Measurements from ENCODE around the gene TMC4. TPM values are rescaled to one million over a fixed set of nuclear protein-coding genes. Genes with fewer than 3 reads are reported as not detected.
"Not testable (repeated sequence)": the region's sequence is repeated elsewhere in the genome, so short reads cannot be mapped to it uniquely, and the experiment has no call there.

TMC4 gene
- not detected for total RNA-seq

- CTCF ChIA-PET = interaction anchor here (0.6 to 1.4 kb wide), 2 partner anchors 12 to 16 kb away, joined by 5 to 6 read pairs; partner anchors contain the start of gene MBOAT7
- POLR2A ChIA-PET = interaction anchor here (0.6 to 1.2 kb wide), 3 partner anchors 18 to 38 kb away, joined by 3 to 6 read pairs (median 6); partner anchors contain the start of gene TSEN34
Observed at GRCh38 chr19:54172471-54173358, at the start of gene TMC4. Gene TMC4, minus strand, starts transcription at chr19:54173160. Its CDS starts 43 bp downstream, at chr19:54173117.

- CTCF ChIA-PET, POLR2A ChIA-PET: not testable (repeated sequence)
Observed at GRCh38 chr19:54221947-54222346, 49.0 kb upstream of the TMC4 start.

GRCh38 chr19:54219702-54220101 is 46.7 kb upstream of the TMC4 start:
- CTCF ChIA-PET, POLR2A ChIA-PET: not testable (repeated sequence)

GRCh38 chr19:54218960-54219661 is 46.2 kb upstream of the TMC4 start:
- CTCF ChIA-PET = no interaction called here
- POLR2A ChIA-PET = no interaction called here

GRCh38 chr19:54218259-54218658 is 45.3 kb upstream of the TMC4 start:
- ChIA-PET CTCF (no interaction called here), POLR2A (no interaction called here)

- POLR2A ChIA-PET, CTCF ChIA-PET: not testable (repeated sequence)
Observed at GRCh38 chr19:54217517-54218247, 44.7 kb upstream of the TMC4 start.

GRCh38 chr19:54216869-54217268 is 43.9 kb upstream of the TMC4 start:
- POLR2A ChIA-PET = interaction anchor here (0.6 kb wide), 1 partner anchor 12 kb away, joined by 7 read pairs; no protein-coding TSS in a partner anchor
- CTCF ChIA-PET = no interaction called here

GRCh38 chr19:54214734-54215133 is 41.8 kb upstream of the TMC4 start:
- POLR2A ChIA-PET, CTCF ChIA-PET: not testable (repeated sequence)

- CTCF ChIA-PET = not testable (repeated sequence)
Observed at GRCh38 chr19:54214217-54214616, 41.3 kb upstream of the TMC4 start.

GRCh38 chr19:54211235-54211634 is 38.3 kb upstream of the TMC4 start:
- CTCF ChIA-PET = interaction anchor here (0.7 to 1.1 kb wide), 3 partner anchors 22 to 55 kb away, joined by 3 to 4 read pairs (median 3); partner anchors contain the start of gene MBOAT7

More at GRCh38 chr19:54214217-54214616, 41.3 kb upstream of the TMC4 start:
- POLR2A ChIA-PET = not testable (repeated sequence)

GRCh38 chr19:54209811-54210494 is 37.0 kb upstream of the TMC4 start:
- ChIA-PET CTCF (interaction anchor here (1.1 to 1.3 kb wide), 2 partner anchors 9 to 23 kb away, joined by 3 to 5 read pairs; partner anchors contain the start of gene RPS9), POLR2A (interaction anchor here (0.9 to 12.1 kb wide), 3 partner anchors 9 to 37 kb away, joined by 6 to 131 read pairs (median 20); partner anchors contain the start of genes MBOAT7, RPS9, TMC4 and TSEN34)

More at GRCh38 chr19:54211235-54211634, 38.3 kb upstream of the TMC4 start:
- POLR2A ChIA-PET = interaction anchor here (3.7 to 12.1 kb wide), 2 partner anchors 11 to 21 kb away, joined by 20 to 131 read pairs; partner anchors contain the start of genes MBOAT7, RPS9 and TSEN34

GRCh38 chr19:54209058-54209810 is 36.3 kb upstream of the TMC4 start:
- CTCF ChIA-PET = interaction anchor here (1.3 kb wide), 1 partner anchor 23 kb away, joined by 3 read pairs; no protein-coding TSS in a partner anchor
- POLR2A ChIA-PET = interaction anchor here (3.7 to 12.1 kb wide), 2 partner anchors 9 to 19 kb away, joined by 20 to 131 read pairs; partner anchors contain the start of genes MBOAT7, RPS9 and TSEN34

- POLR2A ChIA-PET = interaction anchor here (3.7 to 12.1 kb wide), 2 partner anchors 8 to 19 kb away, joined by 20 to 131 read pairs; partner anchors contain the start of genes MBOAT7, RPS9 and TSEN34
- CTCF ChIA-PET = interaction anchor here (0.5 kb wide), 1 partner anchor 10 kb away, joined by 3 read pairs; no protein-coding TSS in a partner anchor
Observed at GRCh38 chr19:54208784-54209057, 35.8 kb upstream of the TMC4 start.

GRCh38 chr19:54207983-54208783 is 35.2 kb upstream of the TMC4 start:
- ChIA-PET POLR2A (interaction anchor here (3.7 to 12.1 kb wide), 2 partner anchors 8 to 18 kb away, joined by 20 to 131 read pairs; partner anchors contain the start of genes MBOAT7, RPS9 and TSEN34), CTCF (interaction anchor here (0.5 to 1.3 kb wide), 2 partner anchors 9 to 58 kb away, joined by 3 to 6 read pairs; no protein-coding TSS in a partner anchor)

GRCh38 chr19:54207676-54207982 is 34.7 kb upstream of the TMC4 start:
- ChIA-PET CTCF (interaction anchor here (1.3 kb wide), 1 partner anchor 59 kb away, joined by 6 read pairs; no protein-coding TSS in a partner anchor), POLR2A (interaction anchor here (12.1 kb wide), 1 partner anchor 17 kb away, joined by 131 read pairs; the partner anchor contains the start of genes MBOAT7 and TSEN34)

GRCh38 chr19:54207193-54207592 is 34.2 kb upstream of the TMC4 start:
- POLR2A ChIA-PET = interaction anchor here (0.6 to 12.1 kb wide), 2 partner anchors 17 to 48 kb away, joined by 3 to 131 read pairs; partner anchors contain the start of genes LENG1, MBOAT7 and TSEN34
- CTCF ChIA-PET = interaction anchor here (1.3 kb wide), 1 partner anchor 59 kb away, joined by 6 read pairs; no protein-coding TSS in a partner anchor

- ChIA-PET CTCF (no interaction called here), POLR2A (interaction anchor here (0.6 to 12.1 kb wide), 2 partner anchors 17 to 47 kb away, joined by 3 to 131 read pairs; partner anchors contain the start of genes LENG1, MBOAT7 and TSEN34)
Observed at GRCh38 chr19:54206831-54207177, 33.8 kb upstream of the TMC4 start.

All from activated CD8-positive, alpha-beta memory T cell treated with anti-CD3 and anti-CD28 coated beads for 36 hours (primary cell).